Measurements from ENCODE around the gene CDC20B.

DNA sequence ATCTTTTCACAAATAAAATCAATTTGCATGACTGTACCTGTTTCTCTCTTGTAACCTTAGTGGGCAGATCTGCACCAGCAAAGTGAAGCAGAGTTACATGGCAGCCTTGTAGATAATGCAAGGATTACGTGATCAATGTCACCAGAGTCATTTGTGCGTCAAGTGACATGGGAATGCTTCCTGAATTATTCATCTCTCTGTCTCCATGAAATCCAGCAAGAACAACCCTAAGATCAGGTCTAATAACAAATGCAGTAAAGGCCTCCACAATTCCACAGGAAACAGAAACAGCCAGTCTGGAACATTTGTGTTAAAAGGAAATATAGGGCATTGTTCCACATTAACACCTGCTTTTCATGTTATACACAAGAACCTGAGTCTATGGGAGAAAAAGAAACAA lies 62.8 kb downstream of the CDC20B start:
- TF ChIP-seq, protein P1, sequence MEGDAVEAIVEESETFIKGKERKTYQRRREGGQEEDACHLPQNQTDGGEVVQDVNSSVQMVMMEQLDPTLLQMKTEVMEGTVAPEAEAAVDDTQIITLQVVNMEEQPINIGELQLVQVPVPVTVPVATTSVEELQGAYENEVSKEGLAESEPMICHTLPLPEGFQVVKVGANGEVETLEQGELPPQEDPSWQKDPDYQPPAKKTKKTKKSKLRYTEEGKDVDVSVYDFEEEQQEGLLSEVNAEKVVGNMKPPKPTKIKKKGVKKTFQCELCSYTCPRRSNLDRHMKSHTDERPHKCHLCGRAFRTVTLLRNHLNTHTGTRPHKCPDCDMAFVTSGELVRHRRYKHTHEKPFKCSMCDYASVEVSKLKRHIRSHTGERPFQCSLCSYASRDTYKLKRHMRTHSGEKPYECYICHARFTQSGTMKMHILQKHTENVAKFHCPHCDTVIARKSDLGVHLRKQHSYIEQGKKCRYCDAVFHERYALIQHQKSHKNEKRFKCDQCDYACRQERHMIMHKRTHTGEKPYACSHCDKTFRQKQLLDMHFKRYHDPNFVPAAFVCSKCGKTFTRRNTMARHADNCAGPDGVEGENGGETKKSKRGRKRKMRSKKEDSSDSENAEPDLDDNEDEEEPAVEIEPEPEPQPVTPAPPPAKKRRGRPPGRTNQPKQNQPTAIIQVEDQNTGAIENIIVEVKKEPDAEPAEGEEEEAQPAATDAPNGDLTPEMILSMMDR (IDR thresholded peaks at IDR 0.05) = no peak
- no peak for TF ChIP-seq POLR2AphosphoS5 (IDR thresholded peaks at IDR 0.05)

All from sigmoid colon (tissue), 4 donors.